ENCODE results near the gene RPP40. TPM values are rescaled to one million over a fixed set of nuclear protein-coding genes. Genes with fewer than 3 reads are reported as not detected.
A peak's percentile ranks its signal among the peaks of the same experiment; 100 is the strongest.

Gene RPP40
- total RNA-seq, 3 donors from 2014 or later (not counting 1 experiment from before 2014, with no cell fraction given): 1.3 to 1.7 (median 1.3) TPM

- 11% methylated on average over 33 of the region's 35 CpGs for WGBS (ENCODE audit: insufficient coverage)
- intact Hi-C loops (cut with micrococcal nuclease): no loop called here
- H3K27me3 Mint-ChIP-seq (ENCODE audit: low read depth in 2 of 2): peaks cover 7 to 9% of the 10 kb centered on the region in 2 donors
- H3K9me3 Mint-ChIP-seq: no peaks in the 10 kb centered on the region
- Histone ChIP-seq H3K9me3 (ENCODE audit: control insufficient read depth, insufficient read depth, low read length) (no peaks in the 10 kb centered on the region), H3K27ac (ENCODE audit: low read length) (no peak overlapping the region), H3K4me3 (ENCODE audit: low read length) (peak overlapping the region; percentile 18), H3K27me3 (ENCODE audit: control insufficient read depth, insufficient read depth, low read length) (no peaks in the 10 kb centered on the region), H3K36me3 (ENCODE audit: control insufficient read depth, insufficient read depth, low read length) (no peaks in the 10 kb centered on the region), H3K4me1 (ENCODE audit: control insufficient read depth, insufficient read depth, low read length) (peaks cover 19% of the 10 kb centered on the region)
- H3K27ac Mint-ChIP-seq: peak overlapping the region in 1 of 2 donors; percentile 51
- ATAC-seq: peak in 1 of 3 donors; percentile 7
- DNase-seq: no peak
- no peaks in the 10 kb centered on the region for H3K36me3 Mint-ChIP-seq
- peaks cover 15 to 23% of the 10 kb centered on the region in 2 donors for H3K4me1 Mint-ChIP-seq
- H3K4me3 Mint-ChIP-seq: peak overlapping the region; percentile 80
- TF ChIP-seq CTCF (IDR thresholded peaks at IDR 0.05): no peak
Observed at GRCh38 chr6:5025911-5026819, 22.3 kb upstream of the RPP40 start.

- no peak for TF ChIP-seq CTCF (IDR thresholded peaks at IDR 0.05)
Observed at GRCh38 chr6:5023923-5024322, 20.1 kb upstream of the RPP40 start.

GRCh38 chr6:5020142-5020541 is 16.3 kb upstream of the RPP40 start:
- no peak overlapping the region for H3K4me3 ChIP-seq (ENCODE audit: low read length)
- no peaks in the 10 kb centered on the region for H3K9me3 Mint-ChIP-seq
- no peaks in the 10 kb centered on the region for H3K4me1 ChIP-seq (ENCODE audit: control insufficient read depth, insufficient read depth, low read length)
- no peaks in the 10 kb centered on the region for H3K4me1 Mint-ChIP-seq
- H3K27me3 ChIP-seq (ENCODE audit: control insufficient read depth, insufficient read depth, low read length): no peaks in the 10 kb centered on the region
- H3K27me3 Mint-ChIP-seq (ENCODE audit: low read depth in 2 of 2): peaks cover 6% of the 10 kb centered on the region in 2 donors
- no peak for DNase-seq
- intact Hi-C loops (cut with micrococcal nuclease): no loop called here
- no peak for ATAC-seq
- no peak overlapping the region for H3K27ac ChIP-seq (ENCODE audit: low read length)
- no peaks in the 10 kb centered on the region for H3K9me3 ChIP-seq (ENCODE audit: control insufficient read depth, insufficient read depth, low read length)
- no peak overlapping the region for H3K27ac Mint-ChIP-seq
- H3K36me3 Mint-ChIP-seq: no peaks in the 10 kb centered on the region
- 79% methylated on average over 8 of the region's 8 CpGs for WGBS (ENCODE audit: insufficient coverage)
- H3K36me3 ChIP-seq (ENCODE audit: control insufficient read depth, insufficient read depth, low read length): no peaks in the 10 kb centered on the region
- H3K4me3 Mint-ChIP-seq: no peak overlapping the region
- TF ChIP-seq CTCF (IDR thresholded peaks at IDR 0.05): no peak

More at GRCh38 chr6:5023923-5024322, 20.1 kb upstream of the RPP40 start:
- Mint-ChIP-seq H3K27ac (no peak overlapping the region), H3K27me3 (ENCODE audit: low read depth in 2 of 2) (peaks cover 10 to 13% of the 10 kb centered on the region in 2 donors), H3K36me3 (no peaks in the 10 kb centered on the region), H3K4me3 (no peak overlapping the region), H3K4me1 (peaks cover 8 to 14% of the 10 kb centered on the region in 2 donors), H3K9me3 (no peaks in the 10 kb centered on the region)
- intact Hi-C loops (cut with micrococcal nuclease): no loop called here
- WGBS (ENCODE audit: insufficient coverage): 90% methylated on average over 8 of the region's 8 CpGs
- Histone ChIP-seq H3K36me3 (ENCODE audit: control insufficient read depth, insufficient read depth, low read length) (no peaks in the 10 kb centered on the region), H3K9me3 (ENCODE audit: control insufficient read depth, insufficient read depth, low read length) (no peaks in the 10 kb centered on the region), H3K27me3 (ENCODE audit: control insufficient read depth, insufficient read depth, low read length) (no peaks in the 10 kb centered on the region), H3K27ac (ENCODE audit: low read length) (no peak overlapping the region), H3K4me3 (ENCODE audit: low read length) (no peak overlapping the region), H3K4me1 (ENCODE audit: control insufficient read depth, insufficient read depth, low read length) (peaks cover 12% of the 10 kb centered on the region)
- ATAC-seq (no peak), DNase-seq (no peak)

All from natural killer cell (primary cell).